HL-60 (cell line): ENCODE data around the gene CEP57.

Experiments used
- CTCF ChIP-seq: IDR thresholded peaks from one replicate; pipeline ENCODE4 v1.5.1; 2011; ENCODE audit warnings: low read length, control low read depth, inconsistent platforms; ENCODE audit not compliant: insufficient read depth
- GABPA ChIP-seq: IDR thresholded peaks from 2 replicates; pipeline ENCODE4 v1.6.1; 2012; ENCODE audit warnings: low read depth
- POLR2AphosphoS5 ChIP-seq: IDR thresholded peaks from 2 replicates; pipeline ENCODE4 v1.6.1; 2012; ENCODE audit warnings: low read depth
- REST ChIP-seq: IDR thresholded peaks from 2 replicates; pipeline ENCODE4 v1.6.1; 2012; ENCODE audit warnings: low read depth; ENCODE audit not compliant: insufficient replicate concordance

- TF ChIP-seq POLR2AphosphoS5 (no peak), CTCF (no peak), GABPA (no peak), REST (no peak)
These were observed 9.2 kb downstream of the CEP57 start for GRCh38 chr11:95799546-95799945.
